Neural progenitor cell (in vitro differentiated cells): ENCODE results near the gene RBKS. TPM values are rescaled to one million over a fixed set of nuclear protein-coding genes. Genes with fewer than 3 reads are reported as not detected.

Source experiments
- DNase-seq: peaks from one replicate; pipeline ENCODE4 v3.0.0-alpha.2; 2016; ENCODE audit warnings: low spot score
- H2AFZ ChIP-seq: fragments of 200-600 bp; sonication (generic); replicated peaks from 2 replicates; pipeline ENCODE4 v1.6.1; 2016; ENCODE audit warnings: antibody characterized with exemption
- H3F3A ChIP-seq: fragments of 200-600 bp; sonication (generic); 2 replicates; pipeline ENCODE4 v1.6.1; 2016; ENCODE audit warnings: antibody characterized with exemption, low read depth
- H3K27ac ChIP-seq: fragments of 200-600 bp; sonication (generic); 2 replicates; pipeline ENCODE4 v1.5.1; 2016; ENCODE audit warnings: mild to moderate bottlenecking
- H3K27me3 ChIP-seq: fragments of 200-600 bp; sonication (generic); 2 replicates; pipeline ENCODE4 v1.6.1; 2016; ENCODE audit warnings: mild to moderate bottlenecking, moderate library complexity
- H3K36me3 ChIP-seq: fragments of 200-600 bp; sonication (generic); 2 replicates; pipeline ENCODE4 v1.5.1; 2016
- H3K4me1 ChIP-seq: fragments of 200-600 bp; sonication (generic); 2 replicates; pipeline ENCODE4 v1.6.1; 2016; ENCODE audit warnings: mixed run types
- H3K4me2 ChIP-seq: fragments of 200-600 bp; sonication (generic); 2 replicates; pipeline ENCODE4 v1.6.1; 2016
- H3K4me3 ChIP-seq: fragments of 200-600 bp; sonication (generic); 2 replicates; pipeline ENCODE4 v1.5.1; 2016
- H3K79me2 ChIP-seq: fragments of 200-600 bp; sonication (generic); 2 replicates; pipeline ENCODE4 v1.6.1; 2016; ENCODE audit warnings: low read depth
- H3K9ac ChIP-seq: fragments of 200-600 bp; sonication (generic); 2 replicates; pipeline ENCODE4 v1.6.1; 2016
- H3K9me3 ChIP-seq: fragments of 200-600 bp; sonication (generic); 2 replicates; pipeline ENCODE4 v1.5.1; 2016; ENCODE audit warnings: low read depth
- H4K20me1 ChIP-seq: fragments of 200-600 bp; sonication (generic); 2 replicates; pipeline ENCODE4 v1.6.1; 2016; ENCODE audit warnings: low read depth
- H3K27ac Mint-ChIP-seq: 3 replicates; pipeline ENCODE4 v1.8.0; 2021; ENCODE audit warnings: mixed read lengths
- H3K27me3 Mint-ChIP-seq: 2 replicates; pipeline ENCODE4 v1.8.0; 2022; ENCODE audit warnings: low read depth, mild to moderate bottlenecking, inconsistent platforms, moderate library complexity, mixed read lengths; ENCODE audit not compliant: insufficient read depth
- H3K36me3 Mint-ChIP-seq: 3 replicates; pipeline ENCODE4 v1.8.0; 2021; ENCODE audit warnings: mixed read lengths
- H3K4me1 Mint-ChIP-seq: 3 replicates; pipeline ENCODE4 v1.8.0; 2021; ENCODE audit warnings: mixed read lengths
- H3K4me3 Mint-ChIP-seq: 3 replicates; pipeline ENCODE4 v1.8.0; 2021; ENCODE audit warnings: mild to moderate bottlenecking, moderate library complexity, mixed read lengths
- H3K9me3 Mint-ChIP-seq: 3 replicates; pipeline ENCODE4 v1.8.0; 2020; ENCODE audit warnings: mixed read lengths
- CTCF ChIP-seq: fragments of 200-600 bp; sonication (generic); IDR thresholded peaks from 2 replicates; pipeline ENCODE4 v1.5.1; 2017; ENCODE audit warnings: antibody characterized with exemption, mild to moderate bottlenecking
- EZH2 ChIP-seq: fragments of 200-600 bp; sonication (generic); IDR thresholded peaks from 2 replicates; pipeline ENCODE4 v1.6.1; 2017; ENCODE audit warnings: antibody characterized with exemption, mild to moderate bottlenecking, moderate library complexity
- EZH2phosphoT487 ChIP-seq: fragments of 200-600 bp; sonication (generic); IDR thresholded peaks from 2 replicates; pipeline ENCODE4 v1.6.1; 2017; ENCODE audit warnings: antibody characterized with exemption
- total RNA-seq: library from RNA; depleted of rRNA; stranded (reverse); fragments of >200 nt; gene quantifications from 2 replicates; pipeline ENCODE4 v1.2.3, GENCODE V29; 2015; ENCODE audit warnings: low replicate concordance

The RBKS gene
- total RNA-seq, 1 donor from 2014 or later: 8.5 TPM

DNA sequence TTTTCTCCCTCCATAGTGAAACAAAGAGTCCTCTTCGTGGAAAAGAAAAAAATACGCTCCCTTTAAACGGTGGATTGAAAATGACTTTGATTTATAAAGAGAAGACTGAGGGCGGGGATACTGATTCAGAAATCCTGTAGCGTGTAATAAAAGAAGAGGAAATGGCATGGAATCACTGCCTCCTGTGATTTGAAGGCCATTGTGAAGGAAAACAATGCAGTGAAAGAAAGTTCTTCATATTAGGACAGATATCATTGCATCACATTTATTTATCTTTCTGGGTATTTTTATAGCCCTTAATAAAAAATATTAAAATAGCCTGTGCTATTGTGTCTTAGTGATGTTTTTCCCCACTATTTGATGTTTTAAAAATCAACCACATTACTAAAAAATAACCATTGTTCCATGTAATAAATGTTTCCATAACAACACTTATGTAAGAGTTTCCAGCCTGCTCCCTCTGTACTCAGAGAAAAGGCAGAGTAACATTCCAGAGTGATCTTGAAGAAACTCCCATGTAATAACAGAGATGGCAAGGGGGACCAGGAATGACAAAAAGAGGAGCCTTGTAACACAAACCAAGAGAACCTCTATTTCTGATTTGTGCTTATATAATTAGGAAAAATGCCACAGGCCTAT, 110.7 kb downstream of the RBKS start:
- no peaks in the 10 kb centered on the region for H3K36me3 ChIP-seq
- TF ChIP-seq CTCF (no peak), EZH2 (no peak), EZH2phosphoT487 (no peak)
- no peak overlapping the region for H3K4me2 ChIP-seq
- no peaks in the 10 kb centered on the region for H3K4me1 Mint-ChIP-seq
- no peak for DNase-seq
- no peaks in the 10 kb centered on the region for H4K20me1 ChIP-seq
- no peak overlapping the region for H3K4me3 ChIP-seq
- H3K9me3 ChIP-seq: no peaks in the 10 kb centered on the region
- peaks cover 9% of the 10 kb centered on the region for H3F3A ChIP-seq
- H3K27ac Mint-ChIP-seq: no peak overlapping the region
- no peaks in the 10 kb centered on the region for H3K9me3 Mint-ChIP-seq
- no peaks in the 10 kb centered on the region for H3K27me3 Mint-ChIP-seq
- no peak overlapping the region for H3K4me3 Mint-ChIP-seq
- no peaks in the 10 kb centered on the region for H3K4me1 ChIP-seq
- H3K9ac ChIP-seq: no peak overlapping the region
- peaks cover 15% of the 10 kb centered on the region for H3K36me3 Mint-ChIP-seq
- no peak overlapping the region for H2AFZ ChIP-seq
- no peaks in the 10 kb centered on the region for H3K27me3 ChIP-seq
- H3K27ac ChIP-seq: no peak overlapping the region
- peaks cover 46% of the 10 kb centered on the region for H3K79me2 ChIP-seq

- H3K9me3 ChIP-seq: no peaks in the 10 kb centered on the region
- H4K20me1 ChIP-seq: peaks cover 13% of the 10 kb centered on the region
- Mint-ChIP-seq H3K27ac (no peak overlapping the region), H3K27me3 (peaks cover 3% of the 10 kb centered on the region), H3K4me1 (peaks cover 16% of the 10 kb centered on the region), H3K9me3 (no peaks in the 10 kb centered on the region), H3K36me3 (peaks cover 12% of the 10 kb centered on the region), H3K4me3 (no peak overlapping the region)
- TF ChIP-seq EZH2 (no peak), EZH2phosphoT487 (no peak), CTCF (no peak)
- H3K27ac ChIP-seq: no peak overlapping the region
- H3K4me1 ChIP-seq: peaks cover 13% of the 10 kb centered on the region
- H2AFZ ChIP-seq: no peak overlapping the region
- peaks cover 15% of the 10 kb centered on the region for H3F3A ChIP-seq
- no peak overlapping the region for H3K4me2 ChIP-seq
- DNase-seq: no peak
- no peak overlapping the region for H3K4me3 ChIP-seq
- peaks cover 74% of the 10 kb centered on the region for H3K79me2 ChIP-seq
- no peaks in the 10 kb centered on the region for H3K27me3 ChIP-seq
- H3K36me3 ChIP-seq: no peaks in the 10 kb centered on the region
- H3K9ac ChIP-seq: no peak overlapping the region
Observed at GRCh38 chr2:27776696-27777095, 113.5 kb downstream of the RBKS start.

DNA sequence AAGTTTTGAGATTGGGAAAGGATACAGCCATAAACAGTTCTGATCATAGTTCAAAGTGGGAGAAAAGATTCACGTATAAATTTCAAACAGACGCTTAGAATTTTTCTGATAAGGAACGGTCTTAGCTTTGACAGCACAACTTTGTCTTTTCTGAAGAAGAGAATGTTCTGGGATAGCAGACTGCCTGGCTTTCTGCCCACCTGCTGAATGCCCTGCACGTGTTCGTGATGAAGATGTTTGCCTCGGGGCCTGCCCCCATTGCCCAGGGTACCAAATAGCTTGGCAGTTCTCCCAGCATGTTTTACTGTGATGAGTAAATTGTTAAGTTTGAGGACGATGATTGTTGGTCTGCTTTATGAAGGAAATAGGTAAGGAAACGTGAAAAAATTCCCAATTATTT, 114.1 kb downstream of the RBKS start:
- Histone ChIP-seq H3K27ac (no peak overlapping the region), H3F3A (peaks cover 20% of the 10 kb centered on the region), H3K4me1 (peaks cover 13% of the 10 kb centered on the region), H3K4me2 (no peak overlapping the region), H3K4me3 (no peak overlapping the region), H3K9ac (peak overlapping the region; percentile 9), H3K9me3 (no peaks in the 10 kb centered on the region), H3K79me2 (peaks cover 74% of the 10 kb centered on the region), H3K27me3 (no peaks in the 10 kb centered on the region), H2AFZ (no peak overlapping the region), H3K36me3 (no peaks in the 10 kb centered on the region), H4K20me1 (peaks cover 13% of the 10 kb centered on the region)
- Mint-ChIP-seq H3K4me3 (no peak overlapping the region), H3K27ac (no peak overlapping the region), H3K4me1 (peaks cover 18% of the 10 kb centered on the region), H3K9me3 (no peaks in the 10 kb centered on the region), H3K36me3 (peaks cover 9% of the 10 kb centered on the region), H3K27me3 (peaks cover 4% of the 10 kb centered on the region)
- TF ChIP-seq EZH2 (no peak), EZH2phosphoT487 (no peak), CTCF (no peak)
- no peak for DNase-seq
